ENCODE results near the gene MARCHF2.

Gene MARCHF2

GRCh38 chr19:8449830-8450229, 36.7 kb downstream of the MARCHF2 start:
- no peak for DNase-seq (ENCODE audit: extremely low read depth, low read depth)
- no peak for TF ChIP-seq CTCF (IDR thresholded peaks at IDR 0.05; ENCODE audit: low read depth, low read length)

GRCh38 chr19:8451377-8451776, 38.3 kb downstream of the MARCHF2 start:
- TF ChIP-seq CTCF (IDR thresholded peaks at IDR 0.05; ENCODE audit: low read depth, low read length) = no peak
- DNase-seq (ENCODE audit: extremely low read depth, low read depth) = no peak

GRCh38 chr19:8451885-8452284, 38.8 kb downstream of the MARCHF2 start:
- no peak for DNase-seq (ENCODE audit: extremely low read depth, low read depth)
- TF ChIP-seq CTCF (IDR thresholded peaks at IDR 0.05; ENCODE audit: low read depth, low read length) = no peak

GRCh38 chr19:8452446-8453123, 39.5 kb downstream of the MARCHF2 start:
- TF ChIP-seq CTCF (IDR thresholded peaks at IDR 0.05; ENCODE audit: low read depth, low read length) = no peak
- DNase-seq (ENCODE audit: extremely low read depth, low read depth) = no peak

GRCh38 chr19:8453616-8454015, 40.5 kb downstream of the MARCHF2 start:
- no peak for DNase-seq (ENCODE audit: extremely low read depth, low read depth)
- no peak for TF ChIP-seq CTCF (IDR thresholded peaks at IDR 0.05; ENCODE audit: low read depth, low read length)

- DNase-seq (ENCODE audit: extremely low read depth, low read depth) = no peak
- TF ChIP-seq CTCF (IDR thresholded peaks at IDR 0.05; ENCODE audit: low read depth, low read length) = no peak
Observed at GRCh38 chr19:8454218-8454617, 41.1 kb downstream of the MARCHF2 start.

GRCh38 chr19:8455018-8455417, 41.9 kb downstream of the MARCHF2 start:
- no peak for DNase-seq (ENCODE audit: extremely low read depth, low read depth)
- no peak for TF ChIP-seq CTCF (IDR thresholded peaks at IDR 0.05; ENCODE audit: low read depth, low read length)

All from AG09319 (cell line).